Measurements from ENCODE around the gene EPB42.
"Not testable (repeated sequence)": the region's sequence is repeated elsewhere in the genome, so short reads cannot be mapped to it uniquely, and the experiment has no call there.

EPB42 gene

DNA sequence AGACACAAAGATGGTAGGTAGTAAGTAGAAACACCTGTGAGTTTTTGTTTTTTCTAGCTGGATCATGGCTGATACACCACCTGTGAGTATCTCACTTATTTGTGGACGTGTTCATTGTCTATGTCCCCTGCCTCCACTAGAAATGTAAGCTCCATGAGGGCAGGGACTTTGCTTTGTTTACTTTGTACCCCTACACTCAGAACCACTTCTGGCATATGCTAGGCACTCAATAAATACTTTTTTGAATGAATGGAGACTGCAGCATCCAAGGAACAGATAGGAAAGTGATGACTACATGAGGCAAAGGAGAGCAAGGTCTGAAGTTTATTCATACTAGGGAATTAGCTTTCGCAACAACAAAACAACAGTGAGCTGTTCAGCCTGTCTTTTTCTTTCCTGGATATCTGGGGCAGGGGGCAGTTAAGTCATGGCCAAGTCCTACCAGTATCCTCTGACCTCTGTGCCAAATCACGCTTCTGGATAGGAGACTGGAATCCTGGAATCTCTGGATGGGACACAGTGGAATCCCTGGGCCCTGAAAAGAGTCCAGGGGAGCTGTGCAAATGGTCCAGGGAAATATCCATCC lies 11.6 kb upstream of the EPB42 start:
- no peaks in the 10 kb centered on the region for H3K36me3 ChIP-seq (replicated peaks)
- DNase-seq, result no peak
- no peak for TF ChIP-seq CTCF (IDR thresholded peaks at IDR 0.05; ENCODE audit: low read depth, low read length, missing control alignments)
- no peak overlapping the region for H3K4me3 ChIP-seq (ENCODE audit: low read depth, low read length)
- H3K27ac ChIP-seq, result no peak overlapping the region
- in situ Hi-C loops (cut with HindIII; ENCODE audit: low pct_ligation_motif_present, low sequenced_read_pairs), result no loop called here
- peaks cover 16% of the 10 kb centered on the region for H3K27me3 ChIP-seq (replicated peaks)

DNA sequence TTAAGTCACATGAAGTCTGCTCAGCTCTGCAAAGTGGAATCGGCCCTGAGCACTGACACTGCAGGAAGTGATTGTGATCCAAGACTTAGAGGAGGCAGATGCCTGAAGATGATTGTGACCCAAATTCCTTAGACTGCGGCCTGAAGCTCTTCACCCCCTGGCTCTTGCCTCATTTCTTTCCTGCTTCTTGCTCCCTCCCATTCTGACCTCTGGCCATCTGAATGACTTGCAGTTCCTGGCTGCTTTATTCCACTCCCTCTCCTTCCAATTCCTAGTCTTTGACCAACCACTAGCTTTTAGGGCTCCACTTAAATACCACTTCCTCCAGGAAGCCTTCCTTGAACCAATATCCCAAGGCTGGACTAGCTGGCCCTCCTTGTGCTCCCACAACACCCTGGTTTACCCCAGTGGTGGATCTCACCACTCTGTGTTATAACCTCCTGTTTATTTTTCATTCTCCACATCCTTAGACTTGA lies 9.9 kb upstream of the EPB42 start:
- TF ChIP-seq CTCF (IDR thresholded peaks at IDR 0.05; ENCODE audit: low read depth, low read length, missing control alignments), result no peak
- H3K27ac ChIP-seq, result no peak overlapping the region
- no peak overlapping the region for H3K4me3 ChIP-seq (ENCODE audit: low read depth, low read length)
- peaks cover 16% of the 10 kb centered on the region for H3K27me3 ChIP-seq (replicated peaks)
- DNase-seq, result no peak
- H3K36me3 ChIP-seq (replicated peaks), result no peaks in the 10 kb centered on the region
- in situ Hi-C loops (cut with HindIII; ENCODE audit: low pct_ligation_motif_present, low sequenced_read_pairs), result no loop called here

DNA sequence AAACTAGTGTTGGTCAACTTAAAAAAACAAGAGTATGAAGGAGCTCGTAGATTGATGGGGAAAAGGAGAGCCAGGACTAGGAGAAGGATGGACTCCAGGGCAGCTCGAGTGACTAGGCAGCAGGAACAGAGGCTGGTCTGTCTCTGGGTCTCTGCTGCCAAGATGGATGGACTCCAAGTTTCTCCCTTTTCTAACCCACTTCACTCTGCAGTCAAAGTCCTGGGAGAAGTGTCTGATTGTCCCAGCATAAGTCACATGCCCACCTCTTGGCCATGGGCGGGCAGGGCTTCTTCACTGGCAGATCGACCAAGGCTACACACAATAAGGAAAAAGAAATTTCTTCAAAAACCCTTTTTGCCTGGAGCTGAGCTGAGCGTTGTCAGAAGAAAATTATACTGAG lies 9.2 kb upstream of the EPB42 start:
- peaks cover 11% of the 10 kb centered on the region for H3K27me3 ChIP-seq (replicated peaks)
- no peaks in the 10 kb centered on the region for H3K36me3 ChIP-seq (replicated peaks)
- DNase-seq, result no peak
- H3K27ac ChIP-seq, result no peak overlapping the region
- H3K4me3 ChIP-seq (ENCODE audit: low read depth, low read length), result no peak overlapping the region
- TF ChIP-seq CTCF (IDR thresholded peaks at IDR 0.05; ENCODE audit: low read depth, low read length, missing control alignments), result no peak
- in situ Hi-C loops (cut with HindIII; ENCODE audit: low pct_ligation_motif_present, low sequenced_read_pairs), result no loop called here

DNA sequence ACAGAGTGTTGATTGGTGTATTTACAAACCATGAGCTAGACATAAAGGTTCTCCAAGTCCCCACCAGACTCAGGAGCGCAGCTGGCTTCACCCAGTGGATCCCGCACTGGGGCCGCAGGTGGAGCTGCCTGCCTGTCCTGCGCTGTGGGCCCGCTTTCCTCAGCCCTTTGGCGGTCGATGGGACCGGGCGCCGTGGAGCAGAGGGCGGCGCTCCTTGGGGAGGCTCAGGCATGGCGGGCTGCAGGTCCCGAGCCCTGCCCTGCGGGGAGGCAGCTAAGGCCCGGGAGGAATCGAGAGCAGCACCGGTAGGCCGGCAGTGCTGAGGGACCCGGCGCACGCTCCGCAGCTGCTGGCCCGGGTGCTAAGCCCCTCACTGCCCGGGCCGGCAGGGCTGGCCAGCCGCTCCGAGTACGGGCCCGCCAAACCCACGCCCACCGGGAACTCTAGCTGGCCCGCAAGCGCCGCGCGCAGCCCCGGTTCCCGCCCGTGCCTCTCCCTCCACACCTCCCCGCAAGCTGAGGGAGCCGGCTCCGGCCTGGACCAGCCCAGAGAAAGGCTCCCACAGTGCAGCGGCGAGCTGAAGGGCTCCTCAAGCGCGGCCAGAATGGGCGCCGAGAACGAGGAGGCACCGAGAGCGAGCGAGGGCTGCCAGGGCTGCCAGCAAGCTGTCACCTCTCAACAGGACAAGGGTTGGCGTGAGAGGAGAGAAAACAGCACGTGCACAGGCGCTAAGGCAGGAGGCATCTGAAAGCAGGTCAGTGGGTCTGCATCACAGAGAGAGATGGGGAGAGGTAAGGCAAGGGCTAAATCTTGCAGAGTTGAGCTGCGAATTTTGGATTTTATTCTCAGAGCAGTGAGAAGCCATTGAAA lies 5.9 kb upstream of the EPB42 start:
- no peak for TF ChIP-seq CTCF (IDR thresholded peaks at IDR 0.05; ENCODE audit: low read depth, low read length, missing control alignments)
- DNase-seq, result no peak
- in situ Hi-C loops (cut with HindIII; ENCODE audit: low pct_ligation_motif_present, low sequenced_read_pairs), result no loop called here
- no peak overlapping the region for H3K27ac ChIP-seq
- H3K27me3 ChIP-seq (replicated peaks), result peaks cover 4% of the 10 kb centered on the region
- no peaks in the 10 kb centered on the region for H3K36me3 ChIP-seq (replicated peaks)
- H3K4me3 ChIP-seq (ENCODE audit: low read depth, low read length), result no peak overlapping the region

- in situ Hi-C loops (cut with HindIII; ENCODE audit: low pct_ligation_motif_present, low sequenced_read_pairs); H3K4me3 ChIP-seq (ENCODE audit: low read depth, low read length); H3K27ac ChIP-seq; H3K36me3 ChIP-seq (replicated peaks); H3K27me3 ChIP-seq (replicated peaks); DNase-seq: not testable (repeated sequence)
Measured at GRCh38 chr15:43225950-43226255, 5.1 kb upstream of the EPB42 start.

- Histone ChIP-seq H3K36me3 (replicated peaks) (no peaks in the 10 kb centered on the region), H3K27me3 (replicated peaks) (peaks cover 4% of the 10 kb centered on the region), H3K27ac (no peak overlapping the region), H3K4me3 (ENCODE audit: low read depth, low read length) (no peak overlapping the region)
- peak; percentile 50 for DNase-seq
- in situ Hi-C loops (cut with HindIII; ENCODE audit: low pct_ligation_motif_present, low sequenced_read_pairs), result no loop called here
- peak; percentile 90 for TF ChIP-seq CTCF (IDR thresholded peaks at IDR 0.05; ENCODE audit: low read depth, low read length, missing control alignments)
Measured at GRCh38 chr15:43225201-43225949, 4.6 kb upstream of the EPB42 start.
